CD4-positive, alpha-beta T cell treated with Interleukin-6 for 4 hours (primary cell): ENCODE measurements around the gene ZDHHC11B.
"Not testable (repeated sequence)": the region's sequence is repeated elsewhere in the genome, so short reads cannot be mapped to it uniquely, and the experiment has no call there.

ENCODE experiments used
- DNase-seq: peaks from one replicate; pipeline ENCODE4 v3.0.0-alpha.2; 2020; ENCODE audit warnings: mixed read lengths

ZDHHC11B gene

DNA sequence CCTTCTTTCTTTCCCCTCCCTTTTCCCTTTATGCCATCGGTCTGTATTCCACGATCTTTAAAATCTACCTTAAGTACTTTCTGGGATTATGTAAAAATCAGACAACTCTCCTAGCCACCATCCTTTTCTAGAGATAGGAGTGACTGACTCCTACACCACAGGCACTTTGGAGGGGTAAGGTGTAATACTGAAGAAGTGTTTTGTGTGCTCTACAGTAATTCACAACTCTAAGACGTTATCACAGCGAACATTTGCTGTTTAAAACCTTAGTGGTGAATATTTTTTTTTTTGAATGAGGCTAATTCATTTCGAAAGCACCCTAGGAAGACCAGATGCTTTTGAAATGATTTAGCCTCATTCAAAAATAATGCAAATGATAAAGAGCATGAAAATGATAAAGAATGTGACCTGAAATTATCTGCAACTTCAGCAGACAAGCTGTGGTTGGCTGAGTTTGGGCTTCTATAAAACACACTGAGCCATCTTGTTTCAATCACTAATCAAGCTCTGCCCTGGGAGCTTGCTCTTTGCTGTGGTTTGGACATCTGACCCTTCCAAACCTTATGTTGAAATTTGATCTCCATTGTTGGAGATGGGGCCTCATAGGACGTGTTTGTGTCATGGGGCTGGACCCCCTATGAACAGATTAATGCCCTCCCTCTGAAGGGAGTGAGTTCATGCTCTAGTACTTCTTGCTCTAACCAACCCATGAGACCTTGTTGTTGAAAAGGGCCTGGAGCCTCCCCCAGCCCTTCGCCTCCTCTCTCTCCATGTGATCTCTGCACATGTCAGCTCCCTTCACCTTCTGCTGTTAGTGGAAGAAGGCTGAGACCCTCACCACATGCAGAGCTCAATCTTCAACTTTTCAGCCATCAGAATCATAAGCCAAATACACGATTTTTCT lies 70.1 kb downstream of the ZDHHC11B start:
- not testable (repeated sequence) for DNase-seq

DNA sequence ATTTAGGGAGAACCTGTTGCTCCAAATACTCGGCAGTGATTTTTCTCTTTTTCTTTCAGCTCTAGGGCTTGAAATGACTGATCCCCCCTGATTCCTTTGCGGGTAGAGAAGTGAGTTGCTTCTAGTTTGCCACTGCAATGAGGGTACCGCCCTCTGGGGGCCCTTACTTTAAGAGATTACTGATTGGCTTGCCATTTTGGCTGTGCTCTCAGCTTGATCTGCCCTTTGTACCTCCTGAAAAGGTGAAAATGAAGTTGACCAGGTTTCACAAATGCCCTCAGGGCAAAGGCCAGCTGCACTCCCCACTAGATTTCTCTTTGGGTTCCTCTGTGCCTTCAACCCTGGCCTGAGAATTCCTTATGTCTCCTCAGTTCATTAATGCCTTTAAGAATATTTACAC lies 70.8 kb downstream of the ZDHHC11B start:
- DNase-seq: not testable (repeated sequence)

DNA sequence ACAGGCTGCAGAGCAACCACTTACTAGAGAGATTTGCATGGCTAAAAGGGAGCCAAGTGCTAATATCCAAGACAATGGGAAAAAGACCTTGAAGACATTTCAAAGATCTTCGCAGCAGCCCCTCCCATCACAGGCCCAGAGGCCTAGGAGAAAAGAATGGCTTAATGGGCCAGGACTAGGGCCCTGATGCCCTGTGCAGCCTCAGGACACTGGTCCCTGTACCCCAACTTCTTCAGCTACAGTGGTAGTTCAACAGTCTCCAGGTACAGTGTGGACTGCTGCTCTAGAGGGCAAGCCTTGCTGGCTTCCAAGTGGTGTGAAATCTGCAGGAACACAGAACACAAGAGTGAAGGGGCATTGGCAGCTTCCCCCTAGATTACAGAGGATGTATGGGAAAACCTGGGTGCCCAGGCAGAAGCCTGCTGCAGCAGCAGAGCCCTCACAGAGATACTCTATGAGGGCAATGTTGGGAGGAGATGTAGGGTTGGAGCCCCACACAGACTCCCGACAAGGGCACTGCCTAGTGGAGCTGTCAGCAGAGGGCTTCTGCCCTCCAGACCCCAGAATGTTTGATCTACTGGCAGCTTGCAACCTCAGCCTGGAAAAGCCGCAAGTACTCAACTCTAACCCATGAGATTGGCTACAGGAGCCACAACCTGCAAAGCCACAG lies 75.5 kb downstream of the ZDHHC11B start:
- DNase-seq: not testable (repeated sequence)

GRCh38 chr5:708374-708773 lies 76.2 kb downstream of the ZDHHC11B start:
- DNase-seq: not testable (repeated sequence)

GRCh38 chr5:706127-706526 lies 78.4 kb downstream of the ZDHHC11B start:
- DNase-seq: not testable (repeated sequence)

DNA sequence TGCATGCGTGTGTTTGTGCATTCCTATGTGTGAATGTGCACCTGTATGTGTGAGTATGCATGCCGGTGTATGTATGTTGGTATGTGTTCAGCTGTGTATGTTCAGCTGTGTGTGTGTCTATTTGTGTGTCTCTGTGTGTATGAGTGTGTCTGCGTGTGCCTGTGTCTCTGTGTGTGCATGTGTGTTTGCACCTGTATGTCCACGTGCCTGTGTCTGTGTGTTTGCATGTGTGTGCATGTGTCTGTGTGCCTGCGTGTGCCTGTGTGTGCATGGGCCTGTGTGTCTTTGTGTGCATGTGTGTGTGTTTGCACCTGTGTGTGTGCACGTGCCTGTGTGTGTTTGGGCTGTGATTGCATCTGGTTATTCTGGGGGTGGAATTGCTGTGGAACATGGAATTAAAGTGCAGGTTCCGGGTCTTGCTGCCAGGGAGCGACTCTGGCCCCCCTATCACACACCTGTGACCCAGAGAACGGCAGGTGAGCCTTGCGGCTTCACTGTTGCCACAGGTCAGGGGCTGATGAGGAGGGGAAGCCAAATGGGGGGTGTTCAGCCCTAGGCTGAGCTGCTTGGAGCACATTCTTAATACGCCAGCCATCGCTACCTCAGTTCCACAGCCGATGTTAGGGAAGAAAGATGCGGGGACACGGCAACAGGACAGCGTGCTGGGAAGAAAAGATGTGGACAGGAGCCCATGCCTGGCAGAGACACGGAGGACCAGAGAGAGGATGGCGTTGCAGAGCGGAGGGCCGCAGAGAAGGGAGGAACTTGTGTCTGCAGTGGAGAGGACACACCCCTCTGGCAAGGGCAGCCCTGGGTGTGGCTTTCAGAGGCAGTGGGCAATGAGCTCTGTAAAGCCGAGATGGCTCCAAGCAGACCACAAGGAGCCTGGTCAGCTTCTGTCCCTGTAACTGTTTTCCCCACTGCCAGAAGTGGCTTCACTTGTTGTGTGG lies 87.5 kb downstream of the ZDHHC11B start:
- not testable (repeated sequence) for DNase-seq

DNA sequence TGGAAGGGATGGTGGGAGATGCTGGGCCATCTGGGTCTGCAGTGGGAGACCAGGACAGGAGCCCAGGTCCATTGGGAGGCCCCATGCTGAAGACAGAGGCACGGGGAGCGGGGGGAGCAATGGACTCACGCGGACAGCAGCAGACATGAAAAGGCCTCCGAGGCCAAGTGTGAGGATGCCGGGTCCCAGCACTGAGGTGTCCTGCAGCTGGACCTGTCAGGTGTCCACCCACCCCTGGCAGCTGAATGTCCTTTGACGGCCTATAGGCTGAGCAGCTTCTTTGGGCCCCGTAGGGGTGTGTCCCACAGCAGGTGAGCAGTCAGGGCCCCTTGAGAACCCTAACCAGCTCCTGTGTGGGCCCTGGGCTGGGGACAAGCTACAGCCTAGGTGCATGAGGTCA lies 88.3 kb downstream of the ZDHHC11B start:
- not testable (repeated sequence) for DNase-seq

DNA sequence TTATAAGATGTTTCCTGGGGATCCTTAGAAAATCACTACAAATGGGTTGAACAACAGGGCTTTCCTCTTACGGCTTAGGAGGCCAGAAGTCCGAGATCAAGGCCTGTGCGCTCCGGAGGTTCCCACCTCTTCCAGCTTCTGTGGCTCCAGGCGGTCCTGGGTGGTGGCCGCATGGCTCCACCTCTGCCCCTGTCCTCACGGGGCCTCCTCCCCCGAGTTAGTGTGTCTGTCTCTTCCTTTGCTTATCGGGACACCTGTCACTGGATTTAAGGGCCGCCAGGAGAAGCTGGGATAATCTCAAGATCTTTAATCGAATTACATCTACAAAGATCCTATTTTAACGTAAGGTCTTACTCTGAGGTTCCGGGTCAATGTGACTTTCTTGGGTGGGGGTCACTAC lies 89.1 kb downstream of the ZDHHC11B start:
- DNase-seq: not testable (repeated sequence)

GRCh38 chr5:694042-694431 lies 90.5 kb downstream of the ZDHHC11B start:
- DNase-seq: peak; percentile 19

- peak; percentile 89 for DNase-seq
Observed at GRCh38 chr5:693271-694041, 91.1 kb downstream of the ZDHHC11B start, which contains the start of gene TPPP. TSS of gene TPPP (minus strand) at chr5:693352. CDS start at chr5:678060, 15,292 bp downstream.

DNA sequence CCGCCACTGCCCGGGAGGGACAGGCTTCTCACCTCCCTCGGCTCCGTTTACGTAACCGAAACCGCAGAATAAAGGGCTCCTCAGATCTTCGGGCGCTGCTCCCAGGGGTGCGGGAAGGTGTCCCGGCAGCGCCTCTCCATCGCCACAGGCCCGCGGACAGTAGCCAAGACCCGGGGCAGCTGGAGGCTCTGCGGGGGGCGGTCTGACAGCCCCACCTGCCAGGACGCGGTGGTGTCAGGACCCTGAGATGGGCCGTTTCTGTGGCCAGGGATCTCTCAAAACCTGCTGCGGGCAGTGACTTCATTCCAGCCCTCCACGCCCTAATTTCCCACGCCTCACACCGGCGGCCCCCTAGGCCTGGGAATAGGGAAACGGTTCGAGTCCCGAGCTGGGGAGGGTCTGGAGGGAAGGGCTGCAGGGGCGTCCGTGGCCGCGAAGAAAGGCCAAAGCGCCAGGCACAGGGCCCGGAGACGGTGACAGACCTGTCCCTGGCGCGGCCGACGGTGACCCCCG lies 91.9 kb downstream of the ZDHHC11B start:
- DNase-seq: not testable (repeated sequence)

DNA sequence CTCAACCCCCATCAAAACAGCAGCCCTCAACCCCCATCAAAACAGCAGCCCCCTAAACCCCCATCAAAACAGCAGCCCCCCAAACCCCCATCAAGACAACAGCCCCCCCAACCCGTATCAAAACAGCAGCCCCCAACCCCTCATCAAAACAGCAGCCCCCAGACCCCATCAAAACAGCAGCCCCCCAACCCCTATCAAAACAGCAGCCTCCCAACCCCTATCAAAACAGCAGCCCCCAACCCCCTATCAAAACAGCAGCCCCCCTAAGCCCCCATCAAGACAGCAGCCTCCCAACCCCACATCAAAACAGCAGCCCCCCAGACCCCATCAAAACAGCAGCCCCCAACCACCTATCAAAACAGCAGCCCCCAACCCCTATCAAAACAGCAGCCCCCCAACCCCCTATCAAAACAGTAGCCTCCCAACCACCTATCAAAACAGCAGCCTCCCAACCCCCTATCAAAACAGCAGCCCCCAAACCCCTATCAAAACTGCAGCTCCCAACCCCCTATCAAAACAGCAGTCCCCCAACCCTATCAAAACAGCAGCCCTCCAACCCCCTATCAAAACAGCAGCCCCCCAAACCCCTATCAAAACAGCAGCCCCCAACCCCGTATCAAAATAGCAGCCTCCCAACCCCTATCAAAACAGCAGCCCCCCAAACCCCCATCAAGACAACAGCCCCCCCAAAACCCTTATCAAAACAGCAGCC lies 92.6 kb downstream of the ZDHHC11B start:
- DNase-seq: no peak

DNA sequence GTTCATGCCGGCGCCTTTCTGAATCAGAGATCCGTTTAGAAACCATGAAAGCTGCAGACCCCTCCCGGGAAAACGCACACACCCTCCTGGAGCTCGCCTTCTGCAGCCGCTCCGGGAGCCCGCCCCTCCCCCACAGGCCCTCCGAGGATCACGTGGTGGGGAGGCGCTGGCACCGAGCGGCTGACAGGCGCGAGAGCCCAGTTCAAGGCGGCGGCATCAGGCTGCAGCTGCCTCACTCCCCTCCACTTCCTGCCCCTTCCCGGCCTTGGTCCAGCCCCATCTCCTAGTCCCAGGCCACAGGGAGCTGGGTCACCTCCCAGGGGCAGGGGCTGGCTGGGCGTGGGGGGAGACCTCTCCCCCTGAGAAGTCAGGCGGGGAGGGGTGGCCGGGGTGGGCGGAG lies 93.5 kb downstream of the ZDHHC11B start:
- not testable (repeated sequence) for DNase-seq

DNA sequence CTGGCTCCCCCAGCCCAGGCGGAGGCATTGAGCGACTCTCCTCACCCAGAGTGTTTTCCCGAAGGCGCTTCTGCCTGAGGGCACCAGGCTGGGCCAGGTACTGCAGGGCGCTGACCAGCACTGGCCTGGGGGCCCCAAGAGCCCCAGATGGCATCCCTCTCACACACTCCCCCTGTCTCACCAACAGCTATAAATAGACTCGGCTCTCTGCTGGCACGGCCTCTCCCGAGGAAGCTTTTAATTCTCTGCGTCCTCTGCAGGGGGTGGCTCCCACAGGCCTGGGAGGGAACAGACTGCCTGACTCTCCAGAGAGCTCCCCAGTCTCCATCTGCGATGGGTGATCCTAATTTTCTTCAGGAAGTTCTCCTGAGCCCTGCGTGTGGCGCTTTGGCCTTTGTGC lies 94.2 kb downstream of the ZDHHC11B start:
- not testable (repeated sequence) for DNase-seq

- not testable (repeated sequence) for DNase-seq
Observed at GRCh38 chr5:688348-689010, 96.0 kb downstream of the ZDHHC11B start.

- DNase-seq: not testable (repeated sequence)
Observed at GRCh38 chr5:686936-687335, 97.6 kb downstream of the ZDHHC11B start.

- DNase-seq: not testable (repeated sequence)
Observed at GRCh38 chr5:686172-686523, 98.4 kb downstream of the ZDHHC11B start.

GRCh38 chr5:685262-686171 lies 99.0 kb downstream of the ZDHHC11B start:
- DNase-seq: no peak

DNA sequence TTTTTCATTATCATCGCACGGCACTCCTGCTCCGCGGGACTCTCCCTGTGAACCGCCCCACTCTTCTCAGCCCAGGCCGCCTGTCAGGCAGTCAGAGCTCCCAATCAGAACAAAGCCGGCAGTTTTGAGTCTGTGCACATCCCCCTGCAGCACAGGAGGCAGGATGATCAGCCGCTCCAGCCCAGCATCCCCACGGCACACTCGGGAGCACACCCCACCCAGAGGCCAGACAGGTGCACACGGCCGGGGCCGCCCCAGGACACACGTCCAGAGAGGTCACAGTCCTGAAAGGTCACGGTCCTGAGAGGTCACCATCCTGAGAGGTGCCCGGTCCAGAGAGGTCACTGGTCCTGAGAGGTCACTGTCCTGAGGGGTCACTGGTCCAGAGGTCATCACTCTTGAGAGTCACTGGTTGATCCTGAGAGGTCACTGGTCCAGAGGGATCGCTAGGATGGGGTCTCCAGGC lies 99.7 kb downstream of the ZDHHC11B start:
- no peak for DNase-seq
